ACC112 (cell line): ENCODE results near the gene MICALL2.

Source experiments
- H2AFZ ChIP-seq: fragments of 200-600 bp; sonication (generic); one replicate; pipeline ENCODE4 v1.6.0; 2017; ENCODE audit warnings: antibody characterized with exemption, low read length; ENCODE audit not compliant: unreplicated experiment
- H3K27ac ChIP-seq: fragments of 200-600 bp; sonication (generic); 2 replicates; pipeline ENCODE4 v1.5.1; 2014; ENCODE audit warnings: low read depth, mild to moderate bottlenecking, antibody characterized with exemption, low read length, moderate library complexity
- H3K27me3 ChIP-seq: fragments of 200-600 bp; sonication (generic); 2 replicates; pipeline ENCODE4 v1.6.1; 2014; ENCODE audit warnings: mild to moderate bottlenecking, antibody characterized with exemption, low read length, moderate library complexity, mixed read lengths; ENCODE audit not compliant: insufficient read depth
- H3K36me3 ChIP-seq: fragments of 200-600 bp; sonication (generic); 2 replicates; pipeline ENCODE4 v1.6.1; 2016; ENCODE audit warnings: mild to moderate bottlenecking, antibody characterized with exemption, low read length, moderate library complexity, mixed read lengths; ENCODE audit not compliant: insufficient read depth
- H3K4me1 ChIP-seq: fragments of 200-600 bp; sonication (generic); one replicate; pipeline ENCODE4 v1.6.1; 2016; ENCODE audit warnings: low read length, mixed read lengths; ENCODE audit not compliant: insufficient read depth, unreplicated experiment, control insufficient read depth
- H3K4me3 ChIP-seq: fragments of 200-600 bp; sonication (generic); 2 replicates; pipeline ENCODE4 v1.5.1; 2014; ENCODE audit warnings: mild to moderate bottlenecking, low read depth, low read length
- H3K79me2 ChIP-seq: fragments of 200-600 bp; sonication (generic); one replicate; pipeline ENCODE4 v1.6.0; 2016; ENCODE audit warnings: low read length; ENCODE audit not compliant: control insufficient read depth, unreplicated experiment, insufficient read depth

MICALL2 gene

DNA sequence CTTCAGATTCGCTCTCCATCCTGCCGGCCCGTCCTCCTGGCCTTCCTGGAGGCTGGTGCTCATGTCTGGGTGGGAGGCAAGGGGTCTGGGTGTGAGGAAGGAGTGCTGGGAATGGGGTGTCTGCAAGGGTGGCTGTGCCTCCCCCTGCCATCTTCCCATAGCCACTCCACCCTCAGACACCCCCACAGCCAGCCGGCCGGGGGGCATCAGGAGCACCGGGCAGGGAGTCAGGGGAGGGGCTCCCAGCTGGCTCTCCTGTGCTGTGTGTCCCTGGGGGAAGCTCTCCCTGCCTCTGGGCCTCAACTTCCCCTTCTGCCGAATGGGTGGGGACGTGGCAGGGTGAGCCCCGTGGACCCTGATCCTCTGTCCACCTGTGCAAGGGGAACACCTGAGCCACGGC, 18.6 kb downstream of the MICALL2 start:
- H3K4me1 ChIP-seq: no peaks in the 10 kb centered on the region
- H2AFZ ChIP-seq: no peak overlapping the region
- H3K27ac ChIP-seq: no peak overlapping the region
- no peak overlapping the region for H3K4me3 ChIP-seq
- no peaks in the 10 kb centered on the region for H3K27me3 ChIP-seq
- no peaks in the 10 kb centered on the region for H3K79me2 ChIP-seq
- H3K36me3 ChIP-seq: peaks cover 3% of the 10 kb centered on the region; the same call in 1 of the 2 replicates

DNA sequence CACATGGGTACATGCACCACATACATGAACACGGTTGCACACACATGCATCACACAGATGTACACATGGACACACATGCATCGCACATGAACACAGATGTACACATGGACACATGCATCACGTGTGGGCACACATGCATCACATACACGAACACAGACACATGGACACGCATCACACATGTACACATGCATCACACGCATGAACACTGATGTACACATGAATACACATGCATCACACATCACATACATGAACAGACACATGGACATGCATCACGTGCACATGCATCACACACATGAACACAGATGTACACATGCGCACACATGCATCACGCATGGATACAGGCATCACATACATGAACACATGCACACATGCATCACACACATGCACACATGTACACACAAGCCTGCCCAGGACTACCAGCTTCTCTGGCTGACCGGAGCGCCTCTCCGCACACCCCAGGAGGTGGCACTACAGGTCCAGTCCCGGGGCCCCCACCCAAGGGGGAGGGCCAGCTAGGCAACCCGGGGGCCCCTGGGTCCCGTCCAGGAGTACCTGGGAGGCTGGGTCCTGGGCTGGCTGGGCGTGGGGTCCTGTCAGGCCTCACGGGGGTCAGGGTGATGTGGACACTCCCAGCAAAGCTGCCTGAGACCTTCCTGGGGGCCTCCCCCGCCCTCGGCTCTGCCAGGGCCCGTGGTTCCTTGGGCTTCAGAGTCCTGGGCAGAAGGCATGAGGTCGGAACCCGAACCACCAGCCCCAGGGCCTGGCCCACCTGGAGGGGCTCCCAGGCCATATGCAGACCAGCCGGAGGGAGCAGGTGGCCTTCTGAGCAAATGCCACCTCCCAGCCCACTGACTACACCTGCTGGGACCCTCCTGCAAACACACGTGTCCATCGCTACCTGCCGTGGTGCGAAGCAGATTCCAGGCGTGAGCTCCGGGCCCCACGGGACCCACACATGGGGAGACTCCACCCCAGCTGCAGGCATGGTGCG, 19.6 kb downstream of the MICALL2 start:
- H3K4me1 ChIP-seq: no peaks in the 10 kb centered on the region
- H2AFZ ChIP-seq: no peak overlapping the region
- peaks cover 3% of the 10 kb centered on the region; the same call in 1 of the 2 replicates for H3K36me3 ChIP-seq
- no peak overlapping the region for H3K4me3 ChIP-seq
- H3K27me3 ChIP-seq: no peaks in the 10 kb centered on the region
- H3K79me2 ChIP-seq: no peaks in the 10 kb centered on the region
- H3K27ac ChIP-seq: no peak overlapping the region

DNA sequence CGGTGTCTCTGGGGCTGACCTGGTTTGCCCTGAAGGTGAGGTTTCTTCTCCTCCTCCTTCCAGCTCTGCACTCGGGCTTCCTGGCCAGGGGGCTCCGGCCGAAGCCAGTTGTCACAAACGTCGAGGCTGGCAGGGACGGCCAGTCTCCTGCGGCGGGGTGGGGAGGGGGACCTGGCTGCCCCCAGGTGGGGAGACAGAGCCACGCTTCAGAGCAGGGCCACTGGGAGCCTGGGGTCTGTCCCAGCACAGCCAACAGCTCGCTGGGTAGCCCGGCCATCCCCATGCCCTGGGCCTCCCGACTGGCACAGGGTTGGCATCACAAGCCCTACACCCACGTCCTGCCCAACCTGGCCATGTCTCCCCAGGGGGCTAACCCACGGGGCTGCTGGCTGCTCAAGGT, 20.4 kb downstream of the MICALL2 start:
- Histone ChIP-seq H3K4me3 (no peak overlapping the region), H3K27ac (no peak overlapping the region), H3K79me2 (no peaks in the 10 kb centered on the region), H2AFZ (no peak overlapping the region), H3K36me3 (peaks cover 3% of the 10 kb centered on the region; the same call in 1 of the 2 replicates), H3K4me1 (no peaks in the 10 kb centered on the region), H3K27me3 (no peaks in the 10 kb centered on the region)

DNA sequence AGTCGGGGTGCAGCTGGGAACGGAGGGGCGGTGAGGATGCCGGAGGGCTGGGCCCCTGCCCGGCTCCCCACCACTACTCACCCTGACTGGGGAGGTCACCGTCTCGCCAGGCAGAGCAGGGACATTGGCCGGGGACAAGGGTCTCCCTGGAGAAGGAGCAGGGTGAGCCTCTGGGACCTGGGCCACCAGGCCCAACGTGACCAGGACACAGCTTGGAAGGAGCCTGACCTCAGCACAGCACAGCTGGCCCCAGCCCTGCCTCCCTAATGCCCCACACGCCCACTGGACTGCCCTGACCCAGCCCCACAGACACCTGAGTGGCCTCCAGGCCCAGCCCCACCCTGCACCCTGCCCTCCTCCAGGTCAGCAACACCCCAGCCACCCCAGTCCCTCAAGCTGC, 21.1 kb downstream of the MICALL2 start:
- Histone ChIP-seq H3K79me2 (no peaks in the 10 kb centered on the region), H3K4me1 (no peaks in the 10 kb centered on the region), H3K27ac (no peak overlapping the region), H2AFZ (no peak overlapping the region), H3K36me3 (peaks cover 3% of the 10 kb centered on the region; the same call in 1 of the 2 replicates), H3K27me3 (no peaks in the 10 kb centered on the region), H3K4me3 (no peak overlapping the region)

DNA sequence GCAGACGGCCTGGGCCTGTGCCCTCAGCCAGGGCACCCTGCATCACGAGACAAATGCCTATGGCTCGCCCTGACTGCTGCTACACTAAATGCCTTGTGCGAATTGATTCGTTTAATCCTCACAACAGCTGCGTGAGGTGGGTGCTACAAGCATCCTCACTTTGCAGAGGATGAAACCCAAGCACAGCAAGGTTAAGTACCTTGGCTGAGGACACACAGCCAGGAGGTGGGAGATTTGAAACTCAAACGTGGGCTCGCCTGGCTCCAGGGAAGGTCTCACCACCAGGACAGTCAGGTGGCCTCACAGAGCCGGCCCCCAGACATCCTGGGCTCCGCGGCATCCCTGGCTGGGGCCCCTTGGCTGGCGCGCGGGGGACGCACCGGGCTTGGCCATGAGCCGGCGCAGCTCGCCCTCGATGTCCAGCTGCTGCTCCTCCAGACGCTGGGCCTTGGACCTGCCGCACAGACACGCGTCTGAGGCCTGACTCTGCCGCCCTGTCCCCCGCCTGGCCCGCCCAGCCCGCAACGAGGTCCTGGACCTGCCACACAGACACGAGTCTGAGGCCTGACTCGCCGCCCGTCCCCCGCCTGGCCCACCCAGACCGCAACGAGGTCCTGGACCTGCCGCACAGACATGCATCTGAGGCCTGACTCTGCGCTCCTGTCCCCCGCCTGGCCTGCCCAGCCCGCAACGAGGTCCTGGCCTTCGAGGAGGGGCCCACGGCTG, 22.0 kb downstream of the MICALL2 start:
- H3K27me3 ChIP-seq: no peaks in the 10 kb centered on the region
- H2AFZ ChIP-seq: no peak overlapping the region
- no peak overlapping the region for H3K4me3 ChIP-seq
- no peaks in the 10 kb centered on the region for H3K4me1 ChIP-seq
- no peaks in the 10 kb centered on the region for H3K79me2 ChIP-seq
- no peak overlapping the region for H3K27ac ChIP-seq
- peaks cover 3% of the 10 kb centered on the region; the same call in 1 of the 2 replicates for H3K36me3 ChIP-seq

DNA sequence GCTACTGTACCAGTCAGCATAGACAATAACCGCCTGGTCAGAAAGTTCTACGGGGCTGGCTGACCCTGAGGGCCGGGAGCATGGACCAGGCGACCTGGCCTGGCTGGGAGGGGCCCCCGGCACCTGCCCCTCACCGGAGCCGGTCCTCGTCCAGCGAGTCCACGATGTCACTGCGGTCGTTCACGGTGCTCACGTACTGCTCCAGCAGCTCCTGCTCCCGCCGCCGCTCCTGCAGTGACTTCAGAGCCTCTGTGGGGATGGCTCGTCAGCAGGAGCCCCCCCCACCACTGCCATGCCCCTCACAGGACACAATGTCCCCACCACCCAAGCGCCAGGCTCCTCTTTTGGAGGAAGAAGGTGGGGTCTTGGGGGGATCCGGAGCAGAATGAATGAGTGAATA, 22.7 kb downstream of the MICALL2 start:
- Histone ChIP-seq H3K4me1 (no peaks in the 10 kb centered on the region), H3K79me2 (no peaks in the 10 kb centered on the region), H3K27me3 (no peaks in the 10 kb centered on the region), H3K36me3 (peaks cover 3% of the 10 kb centered on the region; the same call in 1 of the 2 replicates), H3K27ac (no peak overlapping the region), H2AFZ (no peak overlapping the region), H3K4me3 (no peak overlapping the region)

DNA sequence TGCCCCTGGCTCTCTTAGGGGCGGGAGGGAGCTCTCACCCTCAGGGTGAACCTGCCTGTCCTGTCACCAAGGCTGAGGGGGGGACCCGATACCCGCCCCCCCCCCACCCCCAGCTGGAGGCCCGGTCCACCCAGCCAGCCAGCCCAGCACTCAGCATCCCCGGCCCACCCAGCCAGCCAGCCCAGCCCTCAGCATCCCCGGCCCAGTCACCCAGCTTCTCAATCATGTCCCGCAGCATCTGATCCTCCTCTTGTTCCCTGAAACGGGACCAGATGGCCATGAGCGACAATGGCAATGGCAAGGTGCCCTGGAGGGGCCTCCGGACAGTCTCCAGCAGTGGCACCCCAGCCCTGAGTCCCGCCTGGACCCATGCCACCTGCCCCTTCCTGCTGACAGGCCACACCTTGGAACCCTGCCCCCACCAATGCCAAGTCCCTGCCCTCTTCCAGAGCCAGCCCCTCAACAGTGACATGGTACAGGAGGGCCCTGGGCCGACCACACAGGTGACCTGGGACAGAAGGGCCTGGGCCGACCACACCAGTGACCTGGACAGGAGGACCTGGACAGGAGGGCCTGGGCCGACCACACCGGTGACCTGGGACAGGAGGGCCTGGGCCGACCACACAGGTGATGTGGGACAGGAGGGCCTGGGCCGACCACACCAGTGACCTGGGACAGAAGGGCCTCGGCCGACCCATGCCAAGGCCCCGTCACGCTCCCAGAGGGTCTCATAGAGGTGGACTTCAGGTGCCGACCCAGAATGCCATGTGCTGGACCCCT, 24.2 kb downstream of the MICALL2 start:
- H3K27ac ChIP-seq: no peak overlapping the region
- H3K79me2 ChIP-seq: no peaks in the 10 kb centered on the region
- H3K4me3 ChIP-seq: no peak overlapping the region
- no peak overlapping the region for H2AFZ ChIP-seq
- no peaks in the 10 kb centered on the region for H3K27me3 ChIP-seq
- no peaks in the 10 kb centered on the region for H3K36me3 ChIP-seq
- no peaks in the 10 kb centered on the region for H3K4me1 ChIP-seq

DNA sequence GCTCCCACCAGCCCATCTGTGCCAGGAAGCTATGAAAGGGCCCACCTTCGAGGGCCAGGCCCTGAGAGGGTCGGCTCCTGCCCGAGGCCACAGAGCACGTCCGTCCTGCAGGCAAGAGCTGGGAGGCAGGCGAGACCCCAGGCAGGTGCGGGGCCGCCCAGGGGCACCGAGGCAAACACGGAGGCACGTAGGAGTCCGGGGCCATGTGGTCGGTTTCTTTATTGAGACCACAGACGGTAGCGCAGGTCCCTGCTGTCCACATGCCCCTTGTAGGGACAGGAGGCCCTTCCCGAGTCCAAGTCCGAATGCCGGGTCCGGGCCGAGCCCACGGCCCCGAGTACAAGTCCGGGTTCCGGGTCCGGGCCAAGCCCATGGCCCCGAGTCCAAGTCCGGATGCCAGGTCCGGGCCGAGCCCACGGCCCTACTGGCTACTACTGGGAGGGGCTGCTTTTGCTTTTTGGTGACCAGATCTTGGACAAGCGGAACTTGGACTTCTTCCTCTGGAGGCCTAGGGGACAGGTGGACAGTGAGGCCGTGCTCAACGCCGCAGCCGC, 25.0 kb downstream of the MICALL2 start:
- H2AFZ ChIP-seq: no peak overlapping the region

DNA sequence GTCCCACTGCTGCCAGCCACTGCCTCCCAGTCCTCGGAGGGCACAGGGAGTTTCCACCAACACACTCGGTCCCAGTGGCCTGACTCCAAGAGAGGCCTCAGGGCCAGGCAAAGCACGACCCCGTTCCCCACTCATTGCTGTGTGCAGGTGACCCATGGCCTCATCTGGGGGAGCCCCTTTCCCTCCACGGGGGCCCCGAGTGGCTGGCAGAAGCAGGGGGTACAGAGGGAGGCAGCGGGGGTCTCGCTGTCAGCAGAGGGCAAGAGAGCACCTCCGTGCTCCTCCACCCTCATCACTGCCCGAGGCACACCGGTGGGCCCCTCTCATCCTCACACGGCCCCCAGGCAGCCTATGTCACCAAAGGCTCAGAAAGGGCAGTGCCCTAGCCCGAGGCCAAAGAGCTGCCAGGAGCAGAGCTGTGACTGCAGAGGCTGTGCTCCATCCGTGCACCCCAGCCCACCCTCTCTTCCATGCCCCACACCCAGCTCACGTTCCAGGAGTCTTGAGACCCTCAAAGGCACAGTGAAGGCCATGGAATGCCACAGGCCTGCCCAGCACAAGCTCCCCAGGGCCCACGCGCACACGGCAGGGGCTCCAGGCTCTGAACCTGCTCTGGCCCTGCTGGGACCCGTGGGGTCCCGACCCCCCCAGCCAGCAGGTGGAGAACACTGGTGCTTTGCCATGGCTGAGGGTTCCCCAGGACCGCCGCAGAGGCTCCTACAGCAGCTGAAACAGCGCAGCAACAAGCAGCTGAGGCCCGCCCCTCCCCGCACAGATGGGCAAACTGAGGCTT, 25.9 kb downstream of the MICALL2 start:
- no peaks in the 10 kb centered on the region for H3K4me1 ChIP-seq

More for the DNA sequence above, 25.0 kb downstream of the MICALL2 start:
- H3K4me1 ChIP-seq: no peaks in the 10 kb centered on the region
- no peak overlapping the region for H3K4me3 ChIP-seq
- H3K27me3 ChIP-seq: no peaks in the 10 kb centered on the region
- H3K27ac ChIP-seq: no peak overlapping the region
- no peaks in the 10 kb centered on the region for H3K79me2 ChIP-seq
- H3K36me3 ChIP-seq: no peaks in the 10 kb centered on the region

More for the DNA sequence above, 25.9 kb downstream of the MICALL2 start:
- Histone ChIP-seq H3K4me3 (no peak overlapping the region), H3K79me2 (no peaks in the 10 kb centered on the region), H3K27ac (no peak overlapping the region), H2AFZ (no peak overlapping the region), H3K27me3 (no peaks in the 10 kb centered on the region), H3K36me3 (no peaks in the 10 kb centered on the region)
